ENCODE measurements around the gene GRID1. TPM values are rescaled to one million over a fixed set of nuclear protein-coding genes. Genes with fewer than 3 reads are reported as not detected.
A peak's percentile ranks its signal among the peaks of the same experiment; 100 is the strongest.
"Not testable (repeated sequence)": the region's sequence is repeated elsewhere in the genome, so short reads cannot be mapped to it uniquely, and the experiment has no call there.

GRID1 gene
- total RNA-seq, 1 donor from 2014 or later = 16.5 TPM

DNA sequence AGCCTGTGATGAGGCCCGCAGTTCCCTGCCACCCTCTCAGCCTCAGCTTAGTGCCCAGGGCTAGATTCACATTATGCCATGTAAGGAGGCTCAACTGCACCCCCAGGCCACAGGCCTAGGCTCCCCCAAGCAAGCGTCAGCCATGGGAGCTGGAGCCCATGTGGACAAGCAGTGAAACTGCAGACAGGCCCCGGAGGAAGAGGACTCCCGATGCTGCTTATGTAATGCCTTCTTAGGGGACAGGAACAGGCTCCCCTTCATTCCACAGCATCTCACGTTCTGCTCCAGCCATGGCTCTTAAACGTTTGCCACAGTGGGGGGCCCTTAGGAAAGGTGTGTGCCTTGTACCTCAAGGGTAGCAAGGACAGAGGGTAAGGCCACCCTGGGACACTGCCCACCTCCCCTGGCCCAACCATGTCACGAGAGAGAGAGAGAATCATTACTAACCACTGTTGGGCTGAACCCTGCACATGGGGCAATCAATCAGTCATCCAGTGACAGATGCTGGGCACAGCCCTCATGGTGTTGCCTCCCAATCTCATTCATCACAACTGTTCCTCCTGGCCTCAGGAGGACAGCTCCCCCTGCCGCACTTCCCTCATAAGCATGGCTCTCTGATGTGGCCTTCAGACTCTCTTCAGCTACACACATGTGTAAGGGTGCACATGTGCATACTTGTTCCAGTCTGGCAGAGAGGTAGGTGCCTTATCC is 263.0 kb downstream of the GRID1 start:
- no peak for DNase-seq

DNA sequence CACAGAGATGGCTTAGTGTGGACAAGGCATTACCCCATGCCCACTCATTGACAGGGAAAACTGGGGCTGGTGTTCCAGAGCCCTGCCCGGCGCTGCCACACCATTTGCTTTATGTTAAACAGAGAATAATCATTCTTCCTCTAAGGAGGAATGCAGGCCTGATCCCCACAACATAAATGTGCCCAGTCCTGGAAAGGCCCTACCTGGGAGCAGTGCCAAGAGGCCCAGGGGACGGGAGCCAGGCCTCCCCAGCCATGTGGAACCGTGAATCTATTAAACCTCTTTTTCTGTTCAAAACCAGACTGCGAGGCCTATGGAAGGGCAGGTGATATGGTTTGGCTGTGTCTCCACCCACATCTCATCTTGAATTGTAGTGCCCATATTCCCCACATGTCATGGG is 264.1 kb downstream of the GRID1 start:
- DNase-seq = no peak

DNA sequence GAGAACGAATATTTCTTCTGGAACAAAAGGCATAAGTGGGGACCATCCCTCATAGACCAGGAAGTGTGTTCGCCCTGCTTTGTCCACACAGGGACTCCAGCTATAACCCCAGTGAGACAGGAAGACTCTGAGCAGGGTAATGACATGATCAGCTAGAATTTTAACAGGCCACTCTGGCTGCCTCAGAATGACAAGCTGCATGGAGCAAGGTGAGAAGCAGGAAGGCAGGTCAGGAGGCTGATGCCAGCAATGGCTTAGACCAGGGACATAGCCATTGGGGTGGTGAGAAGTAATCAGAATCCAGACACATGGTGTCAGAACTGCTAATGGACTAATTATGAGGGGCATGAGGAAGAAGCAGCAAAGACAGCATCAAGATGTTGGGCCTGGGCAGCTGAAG is 264.6 kb downstream of the GRID1 start:
- DNase-seq = no peak

DNA sequence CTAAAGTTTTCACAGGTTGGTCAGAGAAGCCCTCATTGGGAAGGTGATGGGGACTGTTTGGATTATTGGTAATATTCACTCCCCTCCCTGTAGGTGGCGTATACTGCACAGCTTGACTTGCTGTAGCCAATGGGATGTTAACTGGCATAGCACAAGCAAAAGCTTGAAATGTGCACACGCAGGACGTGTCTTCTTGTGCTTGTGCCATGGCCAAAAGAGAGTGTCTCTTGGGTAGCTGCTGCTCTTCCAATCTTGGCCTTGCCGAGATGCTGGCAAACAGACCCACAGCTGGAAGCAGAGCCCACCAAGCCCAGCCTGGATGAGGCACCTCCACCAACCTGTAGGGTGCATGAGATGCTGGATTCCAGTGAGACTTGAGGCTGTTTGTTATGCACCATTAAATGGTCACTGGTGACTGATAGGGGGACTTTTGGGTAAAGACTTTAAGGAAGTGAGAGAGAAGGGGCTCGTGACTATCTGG is 266.0 kb downstream of the GRID1 start:
- DNase-seq = no peak

DNA sequence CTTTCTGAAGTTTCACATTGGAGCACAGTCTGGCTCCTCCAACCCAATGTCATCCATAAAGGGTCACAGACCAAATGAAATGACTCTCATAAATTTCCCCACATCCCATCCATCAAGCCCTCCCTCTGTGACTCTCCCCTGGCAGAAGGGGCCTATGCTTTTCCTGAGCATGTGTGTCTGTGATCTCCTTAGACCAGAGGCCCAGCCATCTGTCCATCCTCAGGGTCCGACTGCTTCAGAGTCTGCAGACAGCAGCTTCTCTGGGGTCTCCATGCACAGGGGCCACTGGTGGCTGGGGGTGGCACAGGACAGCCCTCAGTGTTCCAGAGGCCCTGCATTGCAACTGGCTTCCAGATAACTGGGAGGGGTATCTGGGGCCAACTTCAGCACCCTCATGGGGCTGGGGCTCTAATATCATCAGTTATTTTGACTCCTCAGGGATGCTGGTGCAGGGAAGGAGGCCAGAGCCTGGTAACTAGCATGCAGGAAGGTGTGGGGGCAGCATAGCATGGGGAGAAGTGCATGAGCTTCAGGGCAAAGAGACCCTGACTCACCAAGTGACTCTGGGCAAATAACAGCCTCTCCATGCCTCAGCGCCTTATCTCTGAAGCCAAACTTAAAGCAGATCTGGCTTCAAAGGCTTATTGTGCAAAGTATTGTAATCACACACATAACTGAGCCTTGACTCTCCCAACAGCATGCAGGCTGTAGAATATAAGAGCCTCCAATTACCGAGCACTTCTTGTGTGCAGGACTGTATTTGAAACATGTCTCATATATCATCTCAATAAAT is 266.9 kb downstream of the GRID1 start:
- DNase-seq = no peak

DNA sequence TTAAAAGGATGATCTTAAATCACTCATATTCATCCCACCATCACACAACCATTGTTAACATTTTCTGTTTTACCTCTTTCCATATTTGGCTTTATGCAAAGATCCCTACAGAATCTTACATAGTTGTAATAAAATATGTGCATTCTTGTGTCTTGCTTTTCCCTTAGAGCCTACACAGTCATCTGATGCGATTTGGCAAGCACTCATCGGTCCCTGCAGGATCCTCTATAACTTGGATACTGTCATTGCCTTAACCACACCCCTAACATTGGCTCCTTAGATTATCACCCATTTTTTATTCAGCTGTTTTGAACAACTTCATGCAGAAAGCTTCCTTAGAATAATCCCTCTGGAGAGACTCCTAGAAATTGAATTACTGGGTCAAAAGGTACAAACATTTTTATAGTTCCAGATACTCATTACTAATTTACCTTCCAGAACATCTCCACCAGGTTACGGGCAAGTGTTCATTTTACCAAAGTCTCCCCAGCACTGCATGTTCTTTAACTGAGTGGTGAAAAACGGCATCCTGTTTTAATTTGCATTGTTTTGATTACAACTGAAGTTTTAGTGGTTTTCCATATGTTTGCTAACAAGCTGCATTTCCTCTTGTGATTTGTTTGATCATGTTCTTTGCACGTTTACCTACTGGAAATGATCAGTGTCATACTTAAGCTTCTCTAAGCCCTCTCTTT is 268.3 kb downstream of the GRID1 start:
- no peak for DNase-seq

DNA sequence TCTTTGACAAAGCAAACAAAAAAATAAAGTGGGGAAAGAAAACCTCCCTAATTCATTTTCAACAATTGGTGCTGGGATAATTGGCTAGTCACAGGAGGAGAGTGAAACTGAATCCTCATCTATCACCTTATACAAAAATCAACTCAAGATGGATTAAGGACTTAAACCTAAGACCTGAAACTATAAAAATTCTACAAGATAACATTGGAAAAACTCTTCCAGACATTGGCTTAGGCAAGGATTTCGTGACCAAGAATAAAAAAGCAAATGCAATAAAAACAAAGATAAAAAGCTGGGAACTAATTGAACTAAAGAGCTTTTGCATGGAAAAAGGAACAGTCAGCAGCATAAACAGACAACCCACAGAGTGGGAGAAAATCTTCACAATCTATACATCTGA is 271.5 kb downstream of the GRID1 start:
- not testable (repeated sequence) for DNase-seq

DNA sequence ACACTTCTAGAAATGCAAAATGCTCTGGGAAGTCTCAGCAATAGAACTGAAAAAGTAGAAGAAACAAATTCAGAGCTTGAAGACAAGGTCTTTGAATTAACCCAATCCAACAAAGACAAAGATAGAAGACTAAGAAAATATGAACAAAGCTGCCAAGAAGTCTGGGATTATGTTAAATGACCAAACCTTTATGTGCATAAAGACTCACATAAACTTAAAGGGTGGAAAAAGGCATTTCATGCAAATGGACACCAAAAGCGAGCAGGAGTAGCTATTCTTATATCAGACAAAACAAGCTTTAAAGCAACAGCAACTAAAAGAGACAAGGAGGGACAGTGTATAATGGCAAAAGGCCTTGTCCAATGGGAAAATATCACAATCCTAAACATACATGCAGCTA is 274.3 kb downstream of the GRID1 start:
- not testable (repeated sequence) for DNase-seq

DNA sequence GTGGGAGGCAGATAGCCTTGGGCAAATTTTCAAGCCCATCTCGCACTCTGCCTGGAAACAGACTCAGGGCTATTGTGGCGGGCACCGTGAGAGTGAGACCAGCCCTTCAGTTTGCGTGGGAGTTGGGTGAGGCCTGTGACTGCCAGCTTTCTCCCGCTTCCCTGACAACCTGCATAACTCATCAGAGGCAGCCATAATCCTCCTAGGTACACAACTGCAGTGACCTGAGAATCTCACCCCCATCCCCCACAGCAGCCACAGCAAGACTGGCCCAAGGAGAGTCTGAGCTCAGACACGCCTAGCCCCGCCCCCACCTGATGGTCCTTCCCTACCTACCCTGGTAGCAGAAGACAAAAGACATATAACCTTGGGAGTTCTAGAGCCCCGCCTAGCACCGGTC is 275.4 kb downstream of the GRID1 start:
- DNase-seq = no peak

DNA sequence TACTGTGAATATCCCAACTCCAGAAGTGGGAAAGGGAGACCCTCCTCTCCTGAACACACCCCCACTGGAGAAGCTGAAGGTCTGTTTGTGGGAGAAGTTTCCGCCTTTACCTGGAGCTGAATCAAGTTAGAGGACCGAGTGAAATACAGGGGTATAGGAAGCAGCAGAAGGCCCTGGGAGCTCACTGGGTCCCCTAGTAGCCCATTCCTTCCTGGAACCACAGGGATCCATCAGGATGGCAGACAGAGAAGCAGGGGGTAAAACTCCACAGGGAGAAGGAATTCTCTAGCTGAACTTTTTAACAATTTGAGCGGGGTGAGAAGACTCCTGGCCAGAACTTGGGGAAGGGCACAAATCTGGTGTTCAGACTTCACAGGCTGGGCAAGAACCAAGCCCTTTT is 275.8 kb downstream of the GRID1 start:
- no peak for DNase-seq

DNA sequence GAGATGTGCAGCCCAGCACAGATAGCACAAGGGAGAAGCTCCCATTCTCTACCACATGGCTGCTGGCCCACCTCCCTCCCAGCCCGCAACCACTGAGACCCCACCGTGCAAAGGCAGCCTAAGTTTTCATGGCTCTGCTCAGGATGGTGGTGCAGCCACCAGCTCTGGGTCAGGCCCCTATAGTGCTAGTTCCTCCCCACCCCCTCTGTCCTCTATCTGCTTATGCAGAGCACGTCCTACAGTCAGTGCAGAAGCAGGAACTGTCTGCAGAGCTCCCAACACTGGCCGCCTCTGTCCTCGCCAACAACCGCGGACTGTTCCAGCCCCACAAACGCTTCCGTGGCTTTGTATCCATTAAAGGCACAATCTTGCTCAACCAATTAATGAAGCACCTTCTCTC is 278.9 kb downstream of the GRID1 start:
- DNase-seq = peak; percentile 45

DNA sequence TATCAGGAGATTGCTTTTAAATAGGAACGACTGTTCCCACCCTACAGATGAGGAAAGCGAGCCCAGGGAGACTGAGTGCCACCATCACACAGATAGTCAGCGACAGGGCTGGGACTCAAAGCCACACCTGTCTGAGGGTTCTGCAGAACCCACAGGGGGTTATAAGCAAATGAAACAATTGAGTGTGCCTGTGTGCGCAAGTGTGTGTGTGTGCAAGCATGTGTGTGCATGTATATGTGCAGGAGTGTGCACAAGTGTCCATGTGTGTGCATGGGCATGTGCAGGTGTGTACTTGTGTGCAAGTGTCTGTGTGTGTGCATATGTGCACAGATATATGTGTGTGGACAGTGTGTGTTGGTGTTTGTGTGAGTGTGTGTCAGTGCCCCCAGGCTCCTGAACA is 280.2 kb downstream of the GRID1 start:
- DNase-seq = no peak

DNA sequence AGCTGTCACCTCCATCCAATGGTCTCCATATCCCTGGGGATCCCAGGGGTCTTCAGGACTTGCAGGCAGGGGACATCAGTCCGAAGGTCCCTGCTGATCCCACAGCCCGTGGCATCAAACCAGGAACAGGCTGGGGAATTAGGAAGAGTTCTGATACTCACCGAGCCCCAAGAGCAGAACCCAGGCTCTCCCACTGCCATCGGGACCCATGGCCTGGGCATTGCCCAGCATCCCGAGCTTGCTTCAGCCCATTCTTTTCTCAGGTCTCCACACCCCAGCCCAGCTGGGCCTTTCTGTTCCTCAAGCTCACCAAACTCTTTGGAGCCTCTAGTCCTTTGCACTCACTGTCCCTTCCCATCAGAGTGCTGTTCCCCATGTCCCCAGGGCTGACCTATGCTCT is 280.9 kb downstream of the GRID1 start:
- DNase-seq = no peak

DNA sequence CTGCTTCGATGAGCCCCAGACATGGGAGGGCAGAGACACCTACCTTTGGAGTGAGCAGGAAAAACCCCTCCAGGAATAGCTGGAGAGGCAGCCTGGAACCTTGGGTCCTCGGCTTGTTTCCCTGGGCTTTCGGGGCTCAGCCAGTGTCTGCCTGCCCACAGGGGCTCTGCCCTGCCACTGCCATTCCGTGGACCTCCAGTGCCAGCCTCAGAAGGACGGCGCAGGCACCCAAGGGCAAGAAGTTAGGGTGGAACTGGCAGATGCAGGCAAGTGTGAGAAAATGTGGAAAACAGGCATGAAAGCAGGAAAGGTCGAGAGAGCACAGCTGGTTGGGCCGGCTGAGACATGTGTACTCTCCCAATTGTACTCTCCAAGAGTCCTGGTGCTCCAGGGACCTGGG is 281.5 kb downstream of the GRID1 start:
- DNase-seq = no peak

DNA sequence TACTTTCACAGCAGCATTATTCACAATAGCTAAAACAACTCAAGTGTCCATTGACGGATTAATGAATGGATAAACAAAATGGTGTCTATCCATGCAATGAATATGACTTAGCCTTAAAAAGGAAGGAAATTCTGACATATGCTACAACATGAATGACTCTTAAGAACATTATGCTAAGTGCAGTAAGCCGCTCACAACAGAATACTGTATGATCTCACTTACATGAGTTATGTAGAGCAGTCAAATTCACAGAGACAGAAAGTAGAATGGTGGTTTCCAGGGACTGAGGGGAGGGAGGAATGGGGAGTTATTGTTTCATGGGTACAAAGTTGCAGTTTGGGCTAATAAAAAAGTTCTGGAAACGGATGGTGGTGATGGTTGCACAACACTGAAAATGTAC is 282.0 kb downstream of the GRID1 start:
- DNase-seq = no peak

DNA sequence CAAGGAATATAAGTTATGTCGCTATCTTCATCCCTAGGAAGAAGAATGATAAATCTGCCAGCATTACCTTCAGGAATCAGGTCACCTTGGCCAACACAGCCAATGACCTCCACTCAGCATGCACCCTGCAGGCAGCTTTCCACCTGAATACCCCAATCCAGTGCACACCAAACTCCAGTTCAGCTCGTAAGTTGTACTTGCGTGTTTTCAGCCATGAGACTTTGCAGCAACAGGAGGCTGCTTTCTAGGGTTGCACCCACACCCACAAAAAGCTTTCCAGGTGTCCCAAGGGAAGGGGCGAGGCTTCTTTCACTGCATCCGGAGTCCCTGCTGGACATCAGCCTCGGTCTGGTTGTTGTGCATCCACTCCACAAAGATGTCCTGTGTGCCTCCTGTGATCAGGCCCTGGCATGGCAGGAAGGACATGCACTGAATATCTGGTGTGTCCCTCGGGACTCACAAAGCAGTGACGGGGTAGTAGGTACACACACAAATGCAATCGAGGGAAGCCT is 282.9 kb downstream of the GRID1 start:
- DNase-seq = no peak

DNA sequence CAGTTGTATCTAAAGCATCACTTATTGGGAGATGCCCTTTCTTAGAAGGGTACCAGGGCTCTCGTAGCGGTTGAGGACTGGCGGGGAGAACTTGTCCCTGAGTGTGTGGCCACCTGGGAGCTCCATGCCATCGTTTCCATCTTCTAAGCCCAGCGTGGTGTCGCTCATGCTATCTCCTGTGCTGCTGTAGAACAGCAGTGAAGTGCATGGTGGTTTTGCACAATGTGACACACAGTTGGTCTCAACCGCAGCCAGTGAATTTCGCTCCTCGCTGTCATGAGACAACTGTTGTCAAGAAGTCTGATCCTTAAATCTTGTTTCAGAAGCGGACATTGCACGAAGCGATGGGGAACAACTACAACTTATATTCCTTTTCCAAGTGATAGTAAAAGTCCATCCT is 283.4 kb downstream of the GRID1 start:
- no peak for DNase-seq

DNA sequence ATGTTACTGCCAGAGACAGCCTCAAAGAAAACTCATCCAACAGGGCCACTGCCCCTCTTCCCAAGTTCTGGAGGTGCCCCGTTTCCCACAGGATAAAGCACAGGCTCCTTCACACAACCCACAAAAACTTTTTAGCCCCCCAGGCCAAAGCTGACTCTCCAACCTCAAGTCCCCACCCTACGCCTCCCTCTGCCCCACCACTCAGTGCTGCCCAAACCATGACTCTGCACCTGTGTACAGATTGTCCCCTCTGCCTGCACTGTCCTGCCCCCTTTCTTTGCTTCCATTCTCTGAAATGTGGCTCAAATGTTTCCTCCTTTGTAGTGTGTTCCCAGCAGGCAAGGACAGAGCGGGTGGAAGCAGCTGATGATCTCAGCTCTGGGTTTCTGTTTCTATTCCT is 284.0 kb downstream of the GRID1 start:
- DNase-seq = no peak

DNA sequence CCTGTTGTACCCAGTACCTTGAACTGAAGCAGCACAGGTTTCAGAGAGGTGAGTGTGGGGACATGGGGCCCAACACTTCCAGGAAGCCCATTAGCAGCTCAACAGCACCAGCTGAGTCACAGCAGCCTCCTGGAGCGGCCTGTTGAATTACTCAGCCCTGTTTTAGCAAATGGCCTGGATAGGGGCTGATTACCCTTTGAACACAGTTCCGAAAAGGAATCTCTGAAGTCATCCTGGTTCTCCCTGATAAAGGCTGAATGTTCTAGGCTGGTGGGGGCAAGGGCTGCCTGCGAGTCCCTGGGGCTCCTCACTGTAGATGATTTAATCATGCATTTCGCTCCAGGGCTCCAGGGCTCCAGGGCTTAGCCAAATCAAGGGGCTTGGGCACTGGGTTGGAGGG is 287.5 kb downstream of the GRID1 start:
- DNase-seq = peak; percentile 27

DNA sequence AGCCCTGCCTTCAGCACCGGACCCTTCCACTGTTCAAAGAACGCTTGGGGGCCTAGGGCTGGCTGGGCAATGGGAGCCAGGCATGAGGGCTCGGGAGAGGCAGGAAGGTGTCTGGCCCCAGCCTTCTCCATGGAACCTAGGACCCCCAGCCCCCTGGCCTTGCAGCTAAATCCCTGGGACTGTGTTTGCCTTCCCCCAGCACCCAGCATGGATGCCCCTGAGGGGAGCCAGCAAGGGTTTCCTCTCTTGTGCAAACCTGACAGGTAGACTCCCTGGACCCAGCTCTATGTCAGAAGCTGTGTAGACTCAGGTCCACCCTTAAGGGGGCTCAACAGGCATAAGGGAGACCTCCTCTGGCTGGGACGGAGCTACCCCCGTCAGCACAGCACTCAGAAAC is 288.0 kb downstream of the GRID1 start:
- DNase-seq = no peak

DNA sequence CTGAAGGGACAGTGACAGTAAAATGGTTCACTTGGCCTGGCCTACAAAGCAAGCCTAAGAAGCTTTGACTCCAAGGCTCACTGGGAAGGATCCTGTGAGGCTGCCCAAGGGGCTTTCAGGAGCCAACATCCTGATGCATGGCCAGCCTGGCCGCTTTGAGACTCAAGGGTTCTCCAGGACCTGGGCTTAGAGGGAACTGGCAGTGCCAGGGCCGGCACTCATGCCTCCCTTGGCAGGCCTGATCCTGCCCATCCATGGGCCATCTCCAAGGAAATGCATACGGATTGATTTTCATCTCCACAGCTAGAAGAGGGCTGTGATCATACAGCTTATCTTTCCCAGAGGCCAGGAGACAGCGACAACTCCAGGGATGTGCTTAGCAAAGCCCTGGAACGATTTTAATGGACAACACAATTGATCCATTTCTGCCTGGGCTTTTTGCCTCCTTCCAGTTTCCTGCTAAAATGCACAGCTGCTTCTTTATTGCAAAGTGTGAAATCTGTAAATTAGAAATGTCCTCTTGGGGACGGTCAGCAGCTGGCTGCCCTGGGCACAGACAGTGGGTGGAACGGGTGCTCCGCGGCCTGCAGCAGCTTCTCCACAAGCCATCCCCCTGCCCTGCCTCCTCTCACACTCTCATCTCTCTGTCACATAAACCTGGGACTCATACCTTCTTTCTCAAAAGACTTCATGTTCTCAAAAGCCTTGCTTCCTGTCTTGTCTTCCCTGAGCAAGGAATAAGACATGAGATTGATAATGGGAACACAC is 288.5 kb downstream of the GRID1 start:
- DNase-seq = no peak

DNA sequence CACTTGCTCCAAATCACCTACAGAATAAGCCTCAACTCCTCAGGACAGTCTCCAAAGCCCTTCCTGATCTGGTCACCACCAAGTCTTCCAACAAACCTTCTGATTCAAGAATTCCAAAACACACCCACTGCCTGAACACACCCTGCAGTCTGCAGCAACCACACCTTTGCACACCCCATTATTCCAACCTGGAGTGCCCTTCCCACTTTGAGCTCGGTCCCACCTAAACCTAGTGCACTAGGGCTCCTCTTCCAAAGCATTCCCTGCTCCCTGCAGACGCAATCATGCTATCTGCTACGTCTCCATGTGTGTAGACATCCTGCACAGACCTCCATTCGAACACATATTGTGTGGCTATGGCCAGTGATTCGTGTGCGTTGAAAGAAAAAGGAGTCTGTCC is 289.3 kb downstream of the GRID1 start:
- no peak for DNase-seq
